Activated CD4-positive, alpha-beta memory T cell treated with anti-CD3 and anti-CD28 coated beads for 36 hours (primary cell): ENCODE data around the gene OR10G3. TPM values are rescaled to one million over a fixed set of nuclear protein-coding genes. Genes with fewer than 3 reads are reported as not detected.

Experiments used
- CTCF ChIA-PET: fragments of 350-600 bp; sonication (Branson Sonifier 250); formaldehyde crosslinking; loops from one replicate; lab custom pipeline; 2021; ENCODE audit warnings: antibody characterized with exemption, inconsistent platforms; lab: Charles Lee
- POLR2A ChIA-PET: fragments of 350-600 bp; sonication (Branson Sonifier 250); formaldehyde crosslinking; loops from one replicate; lab custom pipeline; 2021; ENCODE audit warnings: antibody characterized with exemption; lab: Charles Lee
- DNase-seq: peaks from one replicate; pipeline ENCODE4 v3.0.0-alpha.2; 2020
- H3K27ac Mint-ChIP-seq: one replicate; pipeline ENCODE4 v1.8.0; 2021; ENCODE audit warnings: mixed read lengths
- H3K27me3 Mint-ChIP-seq: one replicate; pipeline ENCODE4 v1.8.0; 2021; ENCODE audit warnings: mixed read lengths
- H3K36me3 Mint-ChIP-seq: one replicate; pipeline ENCODE4 v1.8.0; 2021; ENCODE audit warnings: mixed read lengths
- H3K4me1 Mint-ChIP-seq: one replicate; pipeline ENCODE4 v1.8.0; 2021; ENCODE audit warnings: low read depth, mixed read lengths
- H3K4me3 Mint-ChIP-seq: one replicate; pipeline ENCODE4 v1.8.0; 2021; ENCODE audit warnings: mild to moderate bottlenecking, mixed read lengths
- H3K9me3 Mint-ChIP-seq: one replicate; pipeline ENCODE4 v1.8.0; 2021; ENCODE audit warnings: mixed read lengths
- intact Hi-C: fragments of 100-400 bp; cut with micrococcal nuclease; formaldehyde crosslinking; loops from one replicate; pipeline ENCODE4 v1.15.1; 2023
- total RNA-seq, 2 experiments: library from RNA; stranded (reverse); gene quantifications; one replicate each; pipeline ENCODE4 v1.2.3, GENCODE V29; 2021

The OR10G3 gene
- total RNA-seq, 2 experiments from 2014 or later: not detected

DNA sequence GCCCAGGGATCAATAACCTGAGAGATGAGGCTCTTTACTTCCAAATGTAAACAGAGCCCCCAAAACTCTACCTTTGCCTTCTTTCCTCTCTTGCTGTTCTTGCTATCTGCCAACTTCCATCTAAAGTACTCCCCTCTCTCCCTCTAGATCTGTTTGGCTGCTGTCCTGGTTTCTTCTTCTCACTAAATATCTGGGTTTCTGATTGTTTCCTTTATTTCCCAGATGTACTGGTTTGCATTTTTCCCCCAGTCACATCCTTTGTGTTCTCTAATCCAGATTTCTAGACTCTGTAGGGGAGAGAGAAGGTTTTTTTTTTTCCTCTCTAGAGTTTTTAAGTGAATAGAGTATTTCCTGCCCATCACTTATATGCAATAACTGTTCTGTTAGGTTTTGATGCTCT is 46.6 kb downstream of the OR10G3 start:
- peaks cover 8% of the 10 kb centered on the region for H3K4me1 Mint-ChIP-seq
- CTCF ChIA-PET: interaction anchor here (1.0 to 1.1 kb wide), 2 partner anchors 9 to 35 kb away, joined by 3 to 4 read pairs; no protein-coding TSS in a partner anchor
- POLR2A ChIA-PET: no interaction called here
- no peaks in the 10 kb centered on the region for H3K36me3 Mint-ChIP-seq
- H3K9me3 Mint-ChIP-seq: no peaks in the 10 kb centered on the region
- H3K4me3 Mint-ChIP-seq: no peak overlapping the region
- H3K27me3 Mint-ChIP-seq: peaks cover 23% of the 10 kb centered on the region
- intact Hi-C loops: no loop called here
- no peak for DNase-seq
- H3K27ac Mint-ChIP-seq: no peak overlapping the region

DNA sequence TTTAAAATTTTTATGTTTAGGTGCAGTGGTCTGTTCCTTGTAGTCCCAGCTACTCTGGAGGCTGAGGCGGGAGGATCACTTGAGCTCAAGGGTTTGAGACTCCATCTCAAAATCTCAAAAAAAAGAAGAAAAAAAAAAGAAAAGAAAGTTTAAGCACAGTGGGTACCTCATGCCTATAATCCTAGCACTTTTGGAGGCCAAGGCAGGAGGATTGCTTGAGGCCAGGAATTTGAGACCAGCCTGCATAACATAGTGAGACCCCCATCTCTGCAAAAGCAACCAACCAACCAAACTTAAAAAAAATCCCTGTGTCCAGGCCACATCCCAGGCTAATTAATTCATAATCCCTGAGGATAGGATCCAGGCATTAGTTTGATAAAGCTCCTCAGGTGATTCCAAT is 50.4 kb downstream of the OR10G3 start:
- intact Hi-C loops: no loop called here
- Mint-ChIP-seq H3K4me1 (peaks cover 10% of the 10 kb centered on the region), H3K36me3 (no peaks in the 10 kb centered on the region), H3K9me3 (no peaks in the 10 kb centered on the region), H3K27ac (no peak overlapping the region), H3K27me3 (peaks cover 3% of the 10 kb centered on the region), H3K4me3 (no peak overlapping the region)
- ChIA-PET POLR2A (interaction anchor here (1.1 kb wide), 1 partner anchor 18 kb away, joined by 4 read pairs; the partner anchor contains the start of gene METTL3), CTCF (no interaction called here)
- no peak for DNase-seq

DNA sequence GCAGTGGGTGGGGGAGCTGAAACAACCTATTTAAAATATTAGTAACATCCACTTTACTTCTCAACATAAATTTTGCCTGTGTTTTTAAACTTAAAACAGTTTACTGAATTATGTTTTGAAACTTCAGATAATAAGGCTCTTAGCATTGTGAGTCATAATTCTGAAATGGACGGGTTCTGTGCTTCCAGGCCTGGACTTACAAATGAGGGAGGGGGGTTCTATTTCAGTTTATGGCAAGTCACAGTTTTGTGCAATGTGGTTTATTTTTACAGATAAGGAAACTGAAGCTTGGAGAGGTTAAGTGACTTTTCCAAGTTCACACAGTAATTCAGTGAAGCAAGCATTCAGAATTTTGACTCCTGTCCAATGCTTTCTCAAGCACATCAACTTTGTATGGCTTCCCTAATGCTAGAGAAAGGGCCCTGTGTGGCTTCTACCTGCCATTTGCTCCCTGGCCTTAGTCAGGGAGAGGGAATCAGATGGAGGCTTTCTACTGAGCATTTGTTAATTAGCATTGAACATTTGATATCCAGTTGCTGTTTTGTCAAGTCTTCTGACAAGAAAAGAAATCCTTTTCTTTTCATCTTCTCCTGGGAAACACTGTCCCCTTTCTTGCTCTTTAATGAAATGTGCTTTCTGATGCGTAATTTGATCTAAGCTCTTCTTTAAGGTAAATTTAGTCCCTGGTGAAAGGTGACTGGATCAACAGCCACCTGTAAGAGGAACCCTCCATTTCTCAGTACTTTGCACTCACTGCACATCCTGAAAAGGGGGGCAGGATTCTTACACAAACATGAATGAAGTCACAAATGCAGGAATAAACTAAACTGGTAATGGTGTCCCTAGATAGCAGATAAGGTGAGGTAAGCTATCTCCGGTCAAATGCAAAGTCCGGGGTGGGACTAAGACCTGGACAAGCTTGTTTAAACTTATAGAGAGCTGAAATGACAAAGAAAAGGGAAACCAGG is 51.2 kb downstream of the OR10G3 start:
- Mint-ChIP-seq H3K36me3 (no peaks in the 10 kb centered on the region), H3K4me3 (no peak overlapping the region), H3K4me1 (peaks cover 10% of the 10 kb centered on the region), H3K27me3 (peaks cover 3% of the 10 kb centered on the region), H3K27ac (no peak overlapping the region), H3K9me3 (no peaks in the 10 kb centered on the region)
- intact Hi-C loops: no loop called here
- ChIA-PET CTCF (interaction anchor here (0.8 to 1.2 kb wide), 2 partner anchors 18 to 30 kb away, joined by 3 read pairs; partner anchors contain the start of gene METTL3), POLR2A (interaction anchor here (1.1 kb wide), 1 partner anchor 17 kb away, joined by 4 read pairs; the partner anchor contains the start of gene METTL3)
- DNase-seq: no peak

DNA sequence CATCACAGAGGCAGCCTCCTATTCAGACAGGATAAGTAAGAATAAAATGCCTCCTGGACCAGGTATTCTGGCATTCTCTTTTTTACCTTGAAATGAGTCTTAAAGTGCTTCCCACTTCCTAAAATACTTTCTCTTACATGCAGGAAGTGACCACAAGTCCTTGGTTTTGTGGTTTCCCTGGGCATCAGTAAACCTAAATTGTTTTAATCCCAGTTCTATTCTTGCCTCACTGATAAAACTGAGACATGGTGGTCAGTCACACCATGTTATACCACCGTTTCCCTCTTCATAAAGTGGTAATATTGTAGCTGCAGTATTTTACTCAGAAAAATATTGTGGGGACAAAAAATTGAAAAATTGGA is 52.6 kb downstream of the OR10G3 start:
- no peak overlapping the region for H3K27ac Mint-ChIP-seq
- ChIA-PET CTCF (interaction anchor here (1.6 kb wide), 1 partner anchor 62 kb away, joined by 3 read pairs; no protein-coding TSS in a partner anchor), POLR2A (interaction anchor here (0.7 kb wide), 1 partner anchor 315 kb away, joined by 4 read pairs; no protein-coding TSS in a partner anchor)
- intact Hi-C loops: no loop called here
- H3K36me3 Mint-ChIP-seq: no peaks in the 10 kb centered on the region
- no peak for DNase-seq
- no peaks in the 10 kb centered on the region for H3K9me3 Mint-ChIP-seq
- H3K4me1 Mint-ChIP-seq: peaks cover 10% of the 10 kb centered on the region
- H3K27me3 Mint-ChIP-seq: no peaks in the 10 kb centered on the region
- no peak overlapping the region for H3K4me3 Mint-ChIP-seq

DNA sequence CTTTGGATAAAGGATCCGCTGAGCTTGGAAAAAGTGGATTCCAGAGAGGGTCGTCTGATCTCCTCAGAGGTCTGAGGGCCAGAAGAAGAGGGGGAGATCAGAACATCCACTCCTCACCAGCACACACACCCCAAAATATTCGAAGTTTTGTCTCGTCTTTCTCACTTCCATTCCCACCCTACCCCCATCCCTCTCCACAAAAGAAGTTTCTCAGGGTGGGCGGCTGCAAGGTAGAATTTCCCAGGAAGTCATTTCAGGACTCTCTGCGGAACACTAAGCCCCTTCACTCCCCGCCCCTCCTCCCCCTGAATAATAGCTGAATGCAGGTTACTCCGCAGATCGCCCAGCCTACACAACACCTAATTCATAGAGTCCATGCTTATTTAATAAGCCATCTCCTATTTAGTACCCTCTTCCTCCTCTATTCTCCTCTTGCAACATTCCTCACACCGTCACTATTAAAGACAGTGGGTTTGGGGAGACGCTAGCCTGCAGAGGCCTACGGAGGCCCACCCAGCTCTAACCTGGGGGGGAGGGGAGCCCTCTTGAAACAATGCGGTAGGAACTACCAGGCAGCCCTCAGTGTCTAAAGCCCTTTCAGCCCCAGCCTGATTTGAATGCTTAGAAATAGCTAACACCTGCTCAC is 53.1 kb downstream of the OR10G3 start:
- no peaks in the 10 kb centered on the region for H3K9me3 Mint-ChIP-seq
- H3K27ac Mint-ChIP-seq: no peak overlapping the region
- ChIA-PET CTCF (interaction anchor here (0.7 to 2.0 kb wide), 6 partner anchors 16 to 71 kb away, joined by 3 to 19 read pairs (median 6); partner anchors contain the start of genes CHD8 and METTL3), POLR2A (interaction anchor here (0.8 to 1.9 kb wide), 3 partner anchors 16 to 25 kb away, joined by 3 to 6 read pairs (median 3); partner anchors contain the start of gene METTL3)
- peak overlapping the region; percentile 77 for H3K4me3 Mint-ChIP-seq
- H3K4me1 Mint-ChIP-seq: peaks cover 10% of the 10 kb centered on the region
- H3K27me3 Mint-ChIP-seq: no peaks in the 10 kb centered on the region
- intact Hi-C loops: loop anchor here (1.0 kb wide), 1 partner anchor 15 kb away; the partner anchor contains the start of gene METTL3
- DNase-seq: no peak
- H3K36me3 Mint-ChIP-seq: no peaks in the 10 kb centered on the region

DNA sequence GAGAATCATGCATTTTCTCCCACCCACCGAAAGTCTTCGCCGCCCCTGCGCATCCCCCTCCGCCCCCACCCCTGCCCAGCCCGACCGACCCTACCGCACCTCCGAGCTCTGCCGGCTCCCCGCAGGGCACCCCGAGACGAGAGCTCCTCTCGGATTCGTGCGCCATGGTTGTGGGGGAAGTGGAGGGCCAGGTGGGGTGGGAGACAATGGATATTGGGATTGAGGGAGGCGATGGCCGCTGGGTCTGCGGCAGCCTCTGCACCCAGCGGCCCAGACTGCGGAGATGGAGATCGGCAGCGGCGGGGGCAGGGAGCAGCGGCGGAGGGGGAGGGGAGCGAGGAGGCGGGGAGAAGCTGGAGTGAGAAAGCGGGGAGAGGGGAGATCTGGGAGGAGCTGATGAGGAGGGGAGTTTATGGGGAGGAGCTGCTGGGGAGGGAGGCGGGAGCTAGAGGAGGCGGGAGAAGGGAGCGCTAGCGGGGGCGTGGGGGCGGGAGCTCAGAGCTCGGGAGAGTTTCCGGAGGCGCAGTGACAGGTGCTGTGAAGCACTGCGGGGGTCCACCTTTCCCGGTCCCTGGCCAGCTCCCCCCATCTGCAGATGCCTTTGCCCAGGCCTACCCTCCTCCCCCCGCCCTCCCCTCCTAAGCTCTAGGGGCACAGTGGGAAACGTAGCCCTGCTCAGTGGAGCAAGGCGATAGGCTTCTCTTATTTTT is 53.8 kb downstream of the OR10G3 start, which contains the start of gene SALL2:
Gene SALL2, minus strand, starts transcription at position 385 of the 710 bp plus-strand sequence. Its CDS starts 219 bp downstream, at position 166.
- CTCF ChIA-PET: interaction anchor here (0.7 to 2.0 kb wide), 7 partner anchors 15 to 71 kb away, joined by 3 to 19 read pairs (median 5); partner anchors contain the start of genes CHD8 and METTL3

DNA sequence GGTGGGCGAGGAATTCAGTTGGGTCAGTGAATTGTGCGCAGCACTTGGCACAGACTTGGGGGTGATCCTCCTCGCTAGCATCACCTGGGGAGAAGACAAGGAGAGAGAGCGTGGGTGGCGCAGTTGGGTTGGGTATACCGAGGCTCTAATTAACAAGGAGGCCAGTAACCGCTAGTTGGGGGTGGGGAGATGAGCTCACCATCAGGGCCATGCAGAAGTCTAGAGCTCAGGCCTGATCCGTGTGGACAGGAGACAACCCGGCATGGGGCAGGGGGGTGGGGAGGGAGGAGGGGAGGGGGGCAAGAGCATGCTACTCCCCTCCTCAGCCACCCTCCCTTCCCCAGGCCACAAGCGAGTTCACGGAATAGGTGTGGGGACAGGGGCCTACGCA is 54.3 kb downstream of the OR10G3 start:
- H3K27me3 Mint-ChIP-seq: no peaks in the 10 kb centered on the region
- peak; percentile 18 for DNase-seq
- POLR2A ChIA-PET: interaction anchor here (0.7 to 1.9 kb wide), 4 partner anchors 15 to 141 kb away, joined by 3 to 6 read pairs (median 3); partner anchors contain the start of gene METTL3
- intact Hi-C loops: no loop called here
- peaks cover 10% of the 10 kb centered on the region for H3K4me1 Mint-ChIP-seq
- no peaks in the 10 kb centered on the region for H3K36me3 Mint-ChIP-seq
- CTCF ChIA-PET: interaction anchor here (0.6 to 2.0 kb wide), 6 partner anchors 14 to 1662 kb away, joined by 3 to 19 read pairs (median 6); partner anchors contain the start of genes CHD8 and METTL3
- H3K9me3 Mint-ChIP-seq: no peaks in the 10 kb centered on the region
- no peak overlapping the region for H3K27ac Mint-ChIP-seq
- peak overlapping the region; percentile 77 for H3K4me3 Mint-ChIP-seq

More for the DNA sequence above, 53.8 kb downstream of the OR10G3 start, which contains the start of gene SALL2:
- Mint-ChIP-seq H3K4me1 (peaks cover 10% of the 10 kb centered on the region), H3K4me3 (peak within 1 kb of the TSS; percentile 77), H3K27ac (no peak within 1 kb of the TSS), H3K27me3 (no peaks in the 10 kb centered on the region), H3K9me3 (no peaks in the 10 kb centered on the region), H3K36me3 (no peaks in the 10 kb centered on the region)
- intact Hi-C loops: loop anchor here (1.0 kb wide), 1 partner anchor 15 kb away; the partner anchor contains the start of gene METTL3
- POLR2A ChIA-PET: interaction anchor here (0.7 to 1.9 kb wide), 4 partner anchors 15 to 142 kb away, joined by 3 to 6 read pairs (median 3); partner anchors contain the start of gene METTL3
- peak; percentile 86 for DNase-seq

DNA sequence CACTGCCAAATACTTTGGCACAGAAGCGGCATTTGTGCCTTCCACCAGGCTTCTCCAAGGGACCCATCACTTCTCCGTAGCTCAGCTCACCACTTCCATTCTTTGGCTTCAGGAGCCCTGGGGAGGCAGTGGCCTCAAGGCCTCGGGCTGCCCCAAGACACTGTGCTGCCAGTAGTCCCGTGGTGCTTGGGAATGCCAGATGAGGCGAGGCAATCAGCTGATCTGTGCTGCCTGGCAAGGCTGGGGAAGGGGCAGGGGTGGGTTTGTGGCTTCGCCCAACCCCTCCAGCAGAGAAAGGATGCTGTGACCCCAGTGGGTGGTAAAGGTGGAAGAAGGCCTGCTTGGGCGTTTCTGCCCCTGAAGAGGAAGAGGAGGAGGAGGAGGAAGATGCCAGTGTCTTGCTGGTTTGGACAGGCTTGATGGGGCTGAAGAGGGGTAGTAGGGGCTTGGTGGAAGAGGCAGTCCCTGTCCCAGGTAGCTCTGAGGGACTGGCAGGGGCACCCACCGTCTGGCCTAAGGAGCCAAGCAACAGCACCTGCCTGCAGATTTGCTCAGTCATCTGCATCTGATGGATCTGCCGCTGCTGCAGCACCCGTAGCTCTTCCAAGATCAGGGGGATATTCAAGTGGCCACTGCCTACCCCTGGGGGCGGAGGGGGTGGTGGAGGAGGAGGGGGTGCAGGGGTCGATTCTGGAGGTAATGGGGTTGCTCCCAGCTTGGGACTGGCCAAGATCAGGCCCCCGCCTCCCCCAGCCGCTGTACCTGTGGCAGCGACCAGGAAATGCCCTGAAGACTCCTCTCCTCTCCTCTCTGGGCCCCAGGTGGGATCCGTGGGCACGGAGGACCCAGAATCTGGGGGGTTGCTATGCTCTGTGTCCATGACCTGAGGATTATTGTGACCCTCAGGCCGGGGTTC is 55.0 kb downstream of the OR10G3 start:
- intact Hi-C loops: no loop called here
- Mint-ChIP-seq H3K27ac (no peak overlapping the region), H3K4me1 (peaks cover 10% of the 10 kb centered on the region), H3K27me3 (no peaks in the 10 kb centered on the region), H3K4me3 (peak overlapping the region; percentile 77), H3K36me3 (no peaks in the 10 kb centered on the region), H3K9me3 (no peaks in the 10 kb centered on the region)
- CTCF ChIA-PET: interaction anchor here (0.6 to 2.0 kb wide), 4 partner anchors 9 to 1663 kb away, joined by 3 to 19 read pairs (median 3); no protein-coding TSS in a partner anchor
- POLR2A ChIA-PET: interaction anchor here (1.6 to 1.9 kb wide), 2 partner anchors 14 to 22 kb away, joined by 3 to 6 read pairs; partner anchors contain the start of gene METTL3
- DNase-seq: no peak

DNA sequence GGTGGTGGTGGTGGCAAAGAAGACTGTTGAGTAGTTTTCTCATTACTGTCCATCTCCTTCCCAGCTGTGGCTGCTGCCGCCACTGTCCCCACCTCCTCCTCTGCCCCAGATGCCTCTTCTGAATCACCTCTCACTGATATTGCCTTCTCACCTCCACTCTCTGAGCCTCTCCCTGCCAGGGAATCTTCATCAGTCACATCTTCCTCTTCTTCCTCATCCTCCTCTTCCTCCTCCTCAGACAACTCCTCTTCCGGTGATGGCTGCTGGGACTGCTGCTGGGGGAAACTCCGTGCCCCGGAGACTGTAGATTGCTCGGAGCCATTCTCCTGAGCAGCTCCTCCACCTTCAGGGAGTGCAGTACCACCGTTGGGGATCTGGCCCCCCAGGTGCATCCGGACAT is 56.7 kb downstream of the OR10G3 start:
- H3K4me3 Mint-ChIP-seq: no peak overlapping the region
- intact Hi-C loops: no loop called here
- CTCF ChIA-PET: interaction anchor here (1.0 to 1.6 kb wide), 2 partner anchors 25 to 46 kb away, joined by 3 to 10 read pairs; partner anchors contain the start of gene TOX4
- no peaks in the 10 kb centered on the region for H3K9me3 Mint-ChIP-seq
- no peaks in the 10 kb centered on the region for H3K36me3 Mint-ChIP-seq
- no peak overlapping the region for H3K27ac Mint-ChIP-seq
- POLR2A ChIA-PET: no interaction called here
- no peak for DNase-seq
- no peaks in the 10 kb centered on the region for H3K27me3 Mint-ChIP-seq
- H3K4me1 Mint-ChIP-seq: peaks cover 10% of the 10 kb centered on the region

DNA sequence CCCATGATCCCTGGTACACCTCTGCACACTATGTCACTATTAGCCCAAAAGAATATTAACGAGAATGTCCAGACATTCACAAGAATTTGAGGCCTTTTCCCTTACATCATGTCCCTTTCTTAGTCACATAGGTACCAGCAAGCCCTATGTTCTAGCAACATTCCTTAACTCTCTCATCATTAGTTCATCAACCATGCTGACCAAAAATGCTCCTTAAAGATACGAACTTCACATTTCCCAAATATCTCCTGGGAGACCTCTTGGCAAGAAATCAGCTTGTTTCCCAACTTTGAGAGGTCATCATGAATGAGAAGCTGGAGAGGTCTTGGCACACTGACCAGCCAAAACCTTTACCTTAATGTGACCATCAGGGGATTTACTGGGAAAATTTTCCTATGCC is 58.4 kb downstream of the OR10G3 start:
- POLR2A ChIA-PET: interaction anchor here (0.7 kb wide), 1 partner anchor 11 kb away, joined by 3 read pairs; the partner anchor contains the start of gene METTL3
- CTCF ChIA-PET: no interaction called here
- Mint-ChIP-seq H3K4me3 (no peak overlapping the region), H3K27me3 (no peaks in the 10 kb centered on the region), H3K27ac (no peak overlapping the region), H3K9me3 (no peaks in the 10 kb centered on the region), H3K4me1 (peaks cover 4% of the 10 kb centered on the region), H3K36me3 (no peaks in the 10 kb centered on the region)
- intact Hi-C loops: no loop called here
- no peak for DNase-seq
